Measurements from ENCODE around the gene SLC6A18. TPM values are rescaled to one million over a fixed set of nuclear protein-coding genes. Genes with fewer than 3 reads are reported as not detected.

SLC6A18 gene
- total RNA-seq, 1 experiment from 2014 or later, result not detected

- ChIA-PET CTCF (no interaction called here), POLR2A (no interaction called here)
- no peak for DNase-seq (ENCODE audit: low read depth, low spot score)
- BruUV-seq (replicated peaks), result no TSS peak
- peaks cover 7% of the 10 kb centered on the region for H3K4me1 ChIP-seq (ENCODE audit: control insufficient read depth, insufficient read depth, low read length)
- ATAC-seq, result no peak
- intact Hi-C loops (cut with micrococcal nuclease; ENCODE audit: unreplicated experiment) (no loop called here), in situ Hi-C loops (cut with HindIII; ENCODE audit: low pct_unique_long_range_greater_than_20kb, low sequenced_read_pairs) (no loop called here)
- TF ChIP-seq TCF7L2 (IDR thresholded peaks at IDR 0.05; ENCODE audit: low read depth, low read length), result no peak
- TF ChIP-seq, protein P1, sequence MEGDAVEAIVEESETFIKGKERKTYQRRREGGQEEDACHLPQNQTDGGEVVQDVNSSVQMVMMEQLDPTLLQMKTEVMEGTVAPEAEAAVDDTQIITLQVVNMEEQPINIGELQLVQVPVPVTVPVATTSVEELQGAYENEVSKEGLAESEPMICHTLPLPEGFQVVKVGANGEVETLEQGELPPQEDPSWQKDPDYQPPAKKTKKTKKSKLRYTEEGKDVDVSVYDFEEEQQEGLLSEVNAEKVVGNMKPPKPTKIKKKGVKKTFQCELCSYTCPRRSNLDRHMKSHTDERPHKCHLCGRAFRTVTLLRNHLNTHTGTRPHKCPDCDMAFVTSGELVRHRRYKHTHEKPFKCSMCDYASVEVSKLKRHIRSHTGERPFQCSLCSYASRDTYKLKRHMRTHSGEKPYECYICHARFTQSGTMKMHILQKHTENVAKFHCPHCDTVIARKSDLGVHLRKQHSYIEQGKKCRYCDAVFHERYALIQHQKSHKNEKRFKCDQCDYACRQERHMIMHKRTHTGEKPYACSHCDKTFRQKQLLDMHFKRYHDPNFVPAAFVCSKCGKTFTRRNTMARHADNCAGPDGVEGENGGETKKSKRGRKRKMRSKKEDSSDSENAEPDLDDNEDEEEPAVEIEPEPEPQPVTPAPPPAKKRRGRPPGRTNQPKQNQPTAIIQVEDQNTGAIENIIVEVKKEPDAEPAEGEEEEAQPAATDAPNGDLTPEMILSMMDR (IDR thresholded peaks at IDR 0.05), result no peak
- no peak for TF ChIP-seq POLR2AphosphoS5 (IDR thresholded peaks at IDR 0.05; ENCODE audit: low read depth, low read length)
- no peak for TF ChIP-seq SIN3A (IDR thresholded peaks at IDR 0.05; ENCODE audit: borderline replicate concordance, insufficient read depth, low read depth, low read length)
- no peak for TF ChIP-seq REST (IDR thresholded peaks at IDR 0.05; ENCODE audit: insufficient read depth in 1 of 2, low read depth in 2 of 2, low read length in 1 of 2)
- no peak overlapping the region for H3K4me3 ChIP-seq (ENCODE audit: low read depth in 2 of 2, low read length in 2 of 2)
- H3K27me3 ChIP-seq (ENCODE audit: control insufficient read depth, insufficient read depth, low read length), result peaks cover 14% of the 10 kb centered on the region
- H3K27ac ChIP-seq (ENCODE audit: low read length), result no peak overlapping the region
- H3K36me3 ChIP-seq (ENCODE audit: control insufficient read depth, insufficient read depth, low read length), result no peaks in the 10 kb centered on the region; the same call in 1 of the 2 replicates
- no peaks in the 10 kb centered on the region for H3K9me3 ChIP-seq (ENCODE audit: control insufficient read depth, insufficient read depth, low read depth, low read length)
Measured at GRCh38 chr5:1187234-1187949, 37.8 kb upstream of the SLC6A18 start.

DNA sequence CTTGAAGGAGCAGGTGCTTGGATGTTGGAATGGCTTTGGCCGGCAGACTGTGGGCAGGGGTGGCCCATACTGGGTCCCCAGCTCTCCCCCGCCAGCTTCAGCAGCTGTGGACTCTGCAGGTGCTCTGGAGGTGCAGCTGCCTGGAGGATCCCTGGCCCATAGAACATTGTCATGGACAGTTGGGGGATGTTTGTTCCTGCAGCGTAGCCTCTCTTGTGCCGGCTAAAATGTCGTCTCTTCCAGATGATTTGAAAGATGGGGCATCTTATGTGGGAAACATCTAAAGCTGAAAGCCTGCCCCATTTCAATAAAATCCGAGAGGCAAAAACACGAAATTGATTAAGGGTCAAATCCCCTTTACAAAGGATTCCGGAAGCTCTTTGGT lies 37.2 kb upstream of the SLC6A18 start:
- ATAC-seq (no peak), DNase-seq (ENCODE audit: low read depth, low spot score) (no peak)
- in situ Hi-C loops (cut with HindIII; ENCODE audit: low pct_unique_long_range_greater_than_20kb, low sequenced_read_pairs) (no loop called here), intact Hi-C loops (cut with micrococcal nuclease; ENCODE audit: unreplicated experiment) (no loop called here)
- ChIA-PET POLR2A (no interaction called here), CTCF (no interaction called here)
- Histone ChIP-seq H3K4me3 (ENCODE audit: low read depth in 2 of 2, low read length in 2 of 2) (no peak overlapping the region), H3K4me1 (ENCODE audit: control insufficient read depth, insufficient read depth, low read length) (peaks cover 3% of the 10 kb centered on the region), H3K27ac (ENCODE audit: low read length) (no peak overlapping the region), H3K36me3 (ENCODE audit: control insufficient read depth, insufficient read depth, low read length) (no peaks in the 10 kb centered on the region; the same call in 1 of the 2 replicates), H3K9me3 (ENCODE audit: control insufficient read depth, insufficient read depth, low read depth, low read length) (no peaks in the 10 kb centered on the region), H3K27me3 (ENCODE audit: control insufficient read depth, insufficient read depth, low read length) (peaks cover 14% of the 10 kb centered on the region)
- no TSS peak for BruUV-seq (replicated peaks)
- TF ChIP-seq, protein P1 (IDR thresholded peaks at IDR 0.05), result no peak
- TF ChIP-seq REST (IDR thresholded peaks at IDR 0.05; ENCODE audit: insufficient read depth in 1 of 2, low read depth in 2 of 2, low read length in 1 of 2), result no peak

Data from Panc1 (cell line).